NCI-H1694 (cell line): Measurements from ENCODE around the gene RGSL1.

Experiments used
- DNase-seq: peaks from one replicate; lab custom pipeline; 2025; lab: John Stamatoyannopoulos, UW

The RGSL1 gene

GRCh38 chr1:182450087-182450486 lies at the start of gene RGSL1:
TSS of gene RGSL1 (plus strand) at chr1:182450146. CDS start at chr1:182450166, 20 bp downstream.
- DNase-seq = no peak

- no peak for DNase-seq
These were observed 49.4 kb upstream of the RGSL1 start, which contains the start of gene TEDDM1 for GRCh38 chr1:182400567-182400966. TSS of gene TEDDM1 (minus strand) at chr1:182400667. CDS start at chr1:182400485, 182 bp downstream.

GRCh38 chr1:182404781-182405180 lies 45.2 kb upstream of the RGSL1 start:
- no peak for DNase-seq

- no peak for DNase-seq
These were observed 44.4 kb upstream of the RGSL1 start for GRCh38 chr1:182405578-182405977.

- no peak for DNase-seq
These were observed 43.9 kb upstream of the RGSL1 start for GRCh38 chr1:182406012-182406411.

GRCh38 chr1:182407724-182408123 lies 42.2 kb upstream of the RGSL1 start:
- no peak for DNase-seq

GRCh38 chr1:182408435-182409075 lies 41.4 kb upstream of the RGSL1 start:
- DNase-seq = no peak

GRCh38 chr1:182410138-182410537 lies 39.8 kb upstream of the RGSL1 start:
- DNase-seq = no peak

- no peak for DNase-seq
These were observed 39.2 kb upstream of the RGSL1 start for GRCh38 chr1:182410620-182411273.

- no peak for DNase-seq
These were observed 36.5 kb upstream of the RGSL1 start for GRCh38 chr1:182413486-182413885.

- DNase-seq = no peak
These were observed 36.0 kb upstream of the RGSL1 start for GRCh38 chr1:182413969-182414368.

GRCh38 chr1:182415789-182416188 lies 34.2 kb upstream of the RGSL1 start:
- no peak for DNase-seq

- DNase-seq = no peak
These were observed 23.2 kb upstream of the RGSL1 start for GRCh38 chr1:182426442-182427430.

GRCh38 chr1:182428043-182428442 lies 21.9 kb upstream of the RGSL1 start:
- no peak for DNase-seq

GRCh38 chr1:182430263-182431068 lies 19.5 kb upstream of the RGSL1 start:
- DNase-seq = no peak

- DNase-seq = no peak
These were observed 18.7 kb upstream of the RGSL1 start for GRCh38 chr1:182431278-182431677.

- DNase-seq = no peak
These were observed 16.4 kb upstream of the RGSL1 start for GRCh38 chr1:182433580-182433979.

GRCh38 chr1:182438326-182438725 lies 11.6 kb upstream of the RGSL1 start:
- no peak for DNase-seq

GRCh38 chr1:182441719-182442118 lies 8.2 kb upstream of the RGSL1 start:
- DNase-seq = no peak

- no peak for DNase-seq
These were observed 7.6 kb upstream of the RGSL1 start for GRCh38 chr1:182442333-182442732.

- no peak for DNase-seq
These were observed 5.4 kb upstream of the RGSL1 start for GRCh38 chr1:182444497-182444896.
